CD14-positive monocyte (primary cell): Measurements from ENCODE around the gene CERKL. TPM values are rescaled to one million over a fixed set of nuclear protein-coding genes. Genes with fewer than 3 reads are reported as not detected.

Experiments used
- DNase-seq, 3 donors: peaks; one replicate each; pipeline ENCODE4 v3.0.0-alpha.2; 2011 to 2022
- H2AFZ ChIP-seq: 2 replicates; pipeline ENCODE4 v1.6.0; 2012; ENCODE audit warnings: mild to moderate bottlenecking, low read depth, low read length, inconsistent platforms; ENCODE audit not compliant: insufficient read depth, poor library complexity, severe bottlenecking
- H3K27ac ChIP-seq, 2 donors: 1 replicate in 1 of 2; 2 replicates in 1 of 2; pipeline ENCODE4 v1.5.1; 2012 to 2013; ENCODE audit warnings: low read length in 2 of 2, control low read depth in 1 of 2, inconsistent platforms in 1 of 2, low read depth in 1 of 2, mild to moderate bottlenecking in 1 of 2
- H3K27me3 ChIP-seq, 2 donors: one replicate each; pipeline versions ENCODE4 v1.6.0 to v1.6.1; 2011 to 2013; ENCODE audit warnings: low read length in 2 of 2; ENCODE audit not compliant: control insufficient read depth in 2 of 2, insufficient read depth in 2 of 2
- H3K36me3 ChIP-seq, 2 donors: replicated peaks in 1 of 2; 1 replicate in 1 of 2; 2 replicates in 1 of 2; pipeline versions ENCODE4 v1.5.1 to v1.6.1; 2012 to 2013; ENCODE audit warnings: low read length in 2 of 2, control low read depth in 1 of 2, inconsistent platforms in 1 of 2, mild to moderate bottlenecking in 1 of 2; ENCODE audit not compliant: insufficient read depth in 2 of 2, control insufficient read depth in 1 of 2
- H3K4me1 ChIP-seq, 2 donors: 1 replicate in 1 of 2; 2 replicates in 1 of 2; pipeline versions ENCODE4 v1.5.1 to v1.6.1; 2012 to 2013; ENCODE audit warnings: low read length in 2 of 2, control low read depth in 1 of 2, inconsistent platforms in 1 of 2, mild to moderate bottlenecking in 1 of 2, moderate library complexity in 1 of 2; ENCODE audit not compliant: insufficient read depth in 2 of 2, control insufficient read depth in 1 of 2
- H3K4me2 ChIP-seq: replicated peaks from 2 replicates; pipeline ENCODE3; 2012; ENCODE audit warnings: low read length, moderate library complexity, mild to moderate bottlenecking; ENCODE audit not compliant: poor library complexity, severe bottlenecking; ENCODE audit errors: extremely low read depth
- H3K4me3 ChIP-seq, 3 experiments: fragments of 200-600 bp in 1 of 3; sonication (generic) in 1 of 3; replicated peaks in 1 of 3; 1 replicate in 2 of 3; 2 replicates in 1 of 3; pipeline ENCODE4 v1.5.1; 2011 to 2013; ENCODE audit warnings: low read length in 3 of 3, mild to moderate bottlenecking in 3 of 3, control low read depth in 2 of 3, low read depth in 2 of 3, inconsistent platforms in 1 of 3, moderate library complexity in 1 of 3
- H3K79me2 ChIP-seq: 2 replicates; pipeline ENCODE4 v1.6.0; 2012; ENCODE audit warnings: mild to moderate bottlenecking, control low read depth, inconsistent platforms, low read length, moderate library complexity; ENCODE audit not compliant: insufficient read depth
- H3K9ac ChIP-seq: 2 replicates; pipeline ENCODE4 v1.6.0; 2017; ENCODE audit warnings: low read length, mild to moderate bottlenecking; ENCODE audit not compliant: insufficient read depth, poor library complexity, severe bottlenecking
- H3K9me3 ChIP-seq, 2 donors: replicated peaks in 1 of 2; 1 replicate in 1 of 2; 2 replicates in 1 of 2; pipeline versions ENCODE4 v1.5.1 to v1.6.1; 2012 to 2013; ENCODE audit warnings: low read length in 2 of 2, control low read depth in 1 of 2; ENCODE audit not compliant: control insufficient read depth in 1 of 2, insufficient read depth in 1 of 2
- H4K20me1 ChIP-seq: 2 replicates; pipeline ENCODE4 v1.6.0; 2012; ENCODE audit warnings: mild to moderate bottlenecking, low read length, control low read depth, moderate library complexity; ENCODE audit not compliant: insufficient read depth
- H3K27ac Mint-ChIP-seq, 7 donors: one replicate each; pipeline ENCODE4 v1.8.0; 2020; ENCODE audit warnings: mild to moderate bottlenecking in 7 of 7, mixed read lengths in 7 of 7, moderate library complexity in 6 of 7, inconsistent platforms in 2 of 7
- H3K27me3 Mint-ChIP-seq, 3 donors: one replicate each; pipeline ENCODE4 v1.8.0; 2021 to 2022; ENCODE audit warnings: low read depth in 3 of 3, mild to moderate bottlenecking in 3 of 3, mixed read lengths in 3 of 3, moderate library complexity in 3 of 3, inconsistent platforms in 1 of 3
- H3K36me3 Mint-ChIP-seq, 2 donors: one replicate each; pipeline ENCODE4 v1.8.0; 2020; ENCODE audit warnings: mixed read lengths in 2 of 2, inconsistent platforms in 1 of 2, mild to moderate bottlenecking in 1 of 2
- H3K4me1 Mint-ChIP-seq: one replicate; pipeline ENCODE4 v1.8.0; 2020; ENCODE audit warnings: mild to moderate bottlenecking, mixed read lengths
- H3K4me3 Mint-ChIP-seq, 2 donors: one replicate each; pipeline ENCODE4 v1.8.0; 2020; ENCODE audit warnings: mild to moderate bottlenecking in 2 of 2, mixed read lengths in 2 of 2, moderate library complexity in 1 of 2
- H3K9me3 Mint-ChIP-seq, 7 donors: one replicate each; pipeline ENCODE4 v1.8.0; 2020 to 2022; ENCODE audit warnings: mixed read lengths in 7 of 7, mild to moderate bottlenecking in 6 of 7, moderate library complexity in 6 of 7, inconsistent platforms in 2 of 7
- WGBS: methylation state at CpG from one replicate; pipeline ENCODE4 v1.1.5; 2013; ENCODE audit warnings: missing lambda C conversion rate; ENCODE audit not compliant: insufficient coverage; 5-methylcytosine and 5-hydroxymethylcytosine counted together
- intact Hi-C, 2 donors: fragments of 100-400 bp; cut with micrococcal nuclease; formaldehyde crosslinking; loops; one replicate each; pipeline versions ENCODE4 v1.15.0 to v1.15.1; 2023
- polyA plus RNA-seq, 3 donors: library from polyadenylated mRNA; depleted of rRNA in 1 of 3; unstranded in 2 of 3; stranded (reverse) in 1 of 3; fragments of 300-500 nt in 2 of 3; fragments of >200 nt in 1 of 3; fragmentation: Illumina TruSeq in 2 of 3; gene quantifications; 1 replicate in 2 of 3; 2 replicates in 1 of 3; pipeline ENCODE4 v1.2.3, GENCODE V29; 2012 to 2021
- TF ChIP-seq, protein P1 (sequence below): fragments of 200-600 bp; IDR thresholded peaks from one replicate; pipeline ENCODE4 v1.8.0; 2022; ENCODE audit warnings: antibody characterized with exemption, mild to moderate bottlenecking

Gene CERKL
- polyA plus RNA-seq, 3 donors = 0.12 to 16.3 (median 8.6) TPM

- Histone ChIP-seq H3K27ac (no peak overlapping the region), H3K9ac (no peak overlapping the region), H2AFZ (no peak overlapping the region), H3K4me2 (no peak overlapping the region), H3K4me1 (no peaks in the 10 kb centered on the region), H3K4me3 (no peak overlapping the region), H3K9me3 (no peaks in the 10 kb centered on the region), H4K20me1 (no peaks in the 10 kb centered on the region), H3K36me3 (no peaks in the 10 kb centered on the region), H3K79me2 (no peaks in the 10 kb centered on the region), H3K27me3 (no peaks in the 10 kb centered on the region)
- Mint-ChIP-seq H3K4me1 (peaks cover 5% of the 10 kb centered on the region), H3K4me3 (no peak overlapping the region), H3K27me3 (peaks cover 0 to 3% (median 0%) of the 10 kb centered on the region in 3 donors), H3K27ac (no peak overlapping the region), H3K9me3 (no peaks in the 10 kb centered on the region), H3K36me3 (no peaks in the 10 kb centered on the region)
- DNase-seq = no peak
- 0% methylated on average over 1 of the region's 1 CpG for WGBS
- intact Hi-C loops = no loop called here
- TF ChIP-seq, protein P1, sequence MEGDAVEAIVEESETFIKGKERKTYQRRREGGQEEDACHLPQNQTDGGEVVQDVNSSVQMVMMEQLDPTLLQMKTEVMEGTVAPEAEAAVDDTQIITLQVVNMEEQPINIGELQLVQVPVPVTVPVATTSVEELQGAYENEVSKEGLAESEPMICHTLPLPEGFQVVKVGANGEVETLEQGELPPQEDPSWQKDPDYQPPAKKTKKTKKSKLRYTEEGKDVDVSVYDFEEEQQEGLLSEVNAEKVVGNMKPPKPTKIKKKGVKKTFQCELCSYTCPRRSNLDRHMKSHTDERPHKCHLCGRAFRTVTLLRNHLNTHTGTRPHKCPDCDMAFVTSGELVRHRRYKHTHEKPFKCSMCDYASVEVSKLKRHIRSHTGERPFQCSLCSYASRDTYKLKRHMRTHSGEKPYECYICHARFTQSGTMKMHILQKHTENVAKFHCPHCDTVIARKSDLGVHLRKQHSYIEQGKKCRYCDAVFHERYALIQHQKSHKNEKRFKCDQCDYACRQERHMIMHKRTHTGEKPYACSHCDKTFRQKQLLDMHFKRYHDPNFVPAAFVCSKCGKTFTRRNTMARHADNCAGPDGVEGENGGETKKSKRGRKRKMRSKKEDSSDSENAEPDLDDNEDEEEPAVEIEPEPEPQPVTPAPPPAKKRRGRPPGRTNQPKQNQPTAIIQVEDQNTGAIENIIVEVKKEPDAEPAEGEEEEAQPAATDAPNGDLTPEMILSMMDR = no peak
These were observed 93.7 kb downstream of the CERKL start for GRCh38 chr2:181563101-181563692.

- Mint-ChIP-seq H3K9me3 (peaks cover 0 to 2% (median 0%) of the 10 kb centered on the region in 7 donors), H3K4me3 (no peak overlapping the region)
- intact Hi-C loops = no loop called here
These were observed 98.5 kb downstream of the CERKL start for GRCh38 chr2:181558371-181558770.

More at GRCh38 chr2:181558371-181558770, 98.5 kb downstream of the CERKL start:
- Mint-ChIP-seq H3K36me3 (no peaks in the 10 kb centered on the region), H3K27me3 (peaks cover 0 to 3% (median 0%) of the 10 kb centered on the region in 3 donors), H3K27ac (no peak overlapping the region), H3K4me1 (peaks cover under 1% of the 10 kb centered on the region)
- no peaks in the 10 kb centered on the region for H3K27me3 ChIP-seq
- 100% methylated on average over 1 of the region's 2 CpGs for WGBS
- no peak overlapping the region for H3K27ac ChIP-seq
- no peak overlapping the region for H3K9ac ChIP-seq
- TF ChIP-seq, protein P1 = no peak
- H2AFZ ChIP-seq = no peak overlapping the region
- no peaks in the 10 kb centered on the region for H3K36me3 ChIP-seq
- no peaks in the 10 kb centered on the region for H3K79me2 ChIP-seq
- no peak overlapping the region for H3K4me3 ChIP-seq
- H3K4me1 ChIP-seq = no peaks in the 10 kb centered on the region
- H4K20me1 ChIP-seq = no peaks in the 10 kb centered on the region
- no peak for DNase-seq
- H3K4me2 ChIP-seq = no peak overlapping the region
- no peaks in the 10 kb centered on the region for H3K9me3 ChIP-seq
